Caco-2 (cell line): Measurements from ENCODE around the gene ATPAF2. TPM values are rescaled to one million over a fixed set of nuclear protein-coding genes. Genes with fewer than 3 reads are reported as not detected.

ENCODE experiments used
- BruUV-seq: library from RNA; stranded (reverse); fragments of 400-500 nt; replicated peaks from 2 replicates; lab custom pipeline; 2021; lab: Mats Ljungman, UMichigan
- CTCF ChIA-PET: fragments of 300-600 bp; sonication (Branson Sonifier 250); formaldehyde crosslinking; loops from one replicate; lab custom pipeline; 2022; ENCODE audit warnings: antibody characterized with exemption; lab: Charles Lee
- POLR2A ChIA-PET: fragments of 300-600 bp; sonication (Branson Sonifier 250); formaldehyde crosslinking; loops from one replicate; lab custom pipeline; 2022; ENCODE audit warnings: antibody characterized with exemption; lab: Charles Lee
- DNase-seq, 2 experiments: peaks; one replicate each; pipeline versions ENCODE4 v3.0.0 to v3.0.0-alpha.2; 2020 to 2022
- H3K27me3 ChIP-seq: replicated peaks from 2 replicates; pipeline ENCODE4 v1.6.0; 2011; ENCODE audit warnings: low read length; ENCODE audit not compliant: control insufficient read depth, insufficient read depth
- H3K36me3 ChIP-seq: 2 replicates; pipeline ENCODE4 v1.5.1; 2011; ENCODE audit warnings: low read length; ENCODE audit not compliant: control insufficient read depth, insufficient read depth
- H3K4me1 ChIP-seq: fragments of 250-450 bp; sonication (Bioruptor Pico); 2 replicates; pipeline ENCODE4 v1.5.1; 2020; ENCODE audit warnings: mild to moderate bottlenecking
- H3K4me3 ChIP-seq: 2 replicates; pipeline ENCODE4 v1.5.1; 2011; ENCODE audit warnings: low read depth, mild to moderate bottlenecking, control low read depth, low read length
- H3K9me3 ChIP-seq: fragments of 250-450 bp; sonication (Bioruptor Pico); 2 replicates; pipeline ENCODE4 v1.5.1; 2020; ENCODE audit warnings: mild to moderate bottlenecking, moderate library complexity
- H3K27ac Mint-ChIP-seq: one replicate; pipeline ENCODE4 v1.8.0; 2022; ENCODE audit warnings: mixed read lengths; ENCODE audit not compliant: unreplicated experiment
- H3K27me3 Mint-ChIP-seq: one replicate; pipeline ENCODE4 v1.8.0; 2022; ENCODE audit warnings: mixed read lengths; ENCODE audit not compliant: insufficient read depth, unreplicated experiment
- H3K36me3 Mint-ChIP-seq: one replicate; pipeline ENCODE4 v1.8.0; 2022; ENCODE audit warnings: mild to moderate bottlenecking, mixed read lengths; ENCODE audit not compliant: insufficient read depth, unreplicated experiment
- H3K4me1 Mint-ChIP-seq: one replicate; pipeline ENCODE4 v1.8.0; 2022; ENCODE audit warnings: low read depth, mixed read lengths; ENCODE audit not compliant: unreplicated experiment
- H3K4me3 Mint-ChIP-seq: one replicate; pipeline ENCODE4 v1.8.0; 2022; ENCODE audit warnings: mild to moderate bottlenecking, moderate library complexity, mixed read lengths; ENCODE audit not compliant: unreplicated experiment
- H3K9me3 Mint-ChIP-seq: one replicate; pipeline ENCODE4 v1.8.0; 2022; ENCODE audit warnings: mixed read lengths; ENCODE audit not compliant: unreplicated experiment
- CTCF ChIP-seq, 2 experiments: fragments of 200-600 bp in 1 of 2; IDR thresholded peaks; 1 replicate in 1 of 2; 2 replicates in 1 of 2; pipeline versions ENCODE4 v1.5.1 to v1.8.0; 2011 to 2022; ENCODE audit warnings: antibody characterized with exemption in 1 of 2, control low read depth in 1 of 2, inconsistent platforms in 1 of 2, low read depth in 1 of 2, low read length in 1 of 2, mild to moderate bottlenecking in 1 of 2, moderate library complexity in 1 of 2; ENCODE audit not compliant: insufficient read depth in 1 of 2, severe bottlenecking in 1 of 2, unreplicated experiment in 1 of 2
- intact Hi-C: fragments of 100-400 bp; cut with micrococcal nuclease; formaldehyde crosslinking; loops from one replicate; pipeline ENCODE4 v1.10.0; 2022; ENCODE audit not compliant: unreplicated experiment
- total RNA-seq: library from RNA; stranded (reverse); gene quantifications from 2 replicates; pipeline ENCODE4 v1.2.3, GENCODE V29; 2022

ATPAF2 gene
- total RNA-seq, 1 experiment from 2014 or later, result 37.9 TPM

GRCh38 chr17:17982801-17983200, 56.2 kb downstream of the ATPAF2 start:
- ChIA-PET POLR2A (no interaction called here), CTCF (interaction anchor here (0.7 to 1.1 kb wide), 3 partner anchors 10 to 91 kb away, joined by 3 to 4 read pairs (median 4); partner anchors contain the start of genes DRC3 and TOM1L2)
- DNase-seq, result no peak
- H3K9me3 ChIP-seq, result no peaks in the 10 kb centered on the region
- Mint-ChIP-seq H3K36me3 (no peaks in the 10 kb centered on the region), H3K4me3 (no peak overlapping the region), H3K27ac (no peak overlapping the region), H3K4me1 (no peaks in the 10 kb centered on the region), H3K9me3 (no peaks in the 10 kb centered on the region), H3K27me3 (no peaks in the 10 kb centered on the region)
- TF ChIP-seq CTCF (IDR thresholded peaks at IDR 0.05; ENCODE audit: insufficient read depth in 1 of 2, low read depth in 1 of 2, low read length in 1 of 2, severe bottlenecking in 1 of 2, unreplicated experiment in 1 of 2), result no peak
- no peaks in the 10 kb centered on the region for H3K27me3 ChIP-seq
- intact Hi-C loops, result no loop called here
- H3K36me3 ChIP-seq, result no peaks in the 10 kb centered on the region
- BruUV-seq, result no TSS peak
- no peak overlapping the region for H3K4me3 ChIP-seq
- peaks cover 7% of the 10 kb centered on the region; the same call in 1 of the 2 replicates for H3K4me1 ChIP-seq

- POLR2A ChIA-PET, result no interaction called here
Observed at GRCh38 chr17:17981330-17981729, 57.6 kb downstream of the ATPAF2 start.

GRCh38 chr17:17979778-17980177, 59.2 kb downstream of the ATPAF2 start:
- H3K4me3 ChIP-seq, result no peak overlapping the region
- no peak for DNase-seq
- H3K9me3 ChIP-seq, result no peaks in the 10 kb centered on the region
- Mint-ChIP-seq H3K9me3 (no peaks in the 10 kb centered on the region), H3K4me3 (no peak overlapping the region), H3K4me1 (no peaks in the 10 kb centered on the region), H3K27ac (no peak overlapping the region), H3K36me3 (no peaks in the 10 kb centered on the region), H3K27me3 (no peaks in the 10 kb centered on the region)
- no peak for TF ChIP-seq CTCF (IDR thresholded peaks at IDR 0.05; ENCODE audit: insufficient read depth in 1 of 2, low read depth in 1 of 2, low read length in 1 of 2, severe bottlenecking in 1 of 2, unreplicated experiment in 1 of 2)
- peaks cover 7% of the 10 kb centered on the region; the same call in 1 of the 2 replicates for H3K4me1 ChIP-seq
- CTCF ChIA-PET, result no interaction called here
- intact Hi-C loops, result no loop called here
- H3K36me3 ChIP-seq, result no peaks in the 10 kb centered on the region
- no peaks in the 10 kb centered on the region for H3K27me3 ChIP-seq
- BruUV-seq, result no TSS peak
- POLR2A ChIA-PET, result no interaction called here

More at GRCh38 chr17:17981330-17981729, 57.6 kb downstream of the ATPAF2 start:
- Mint-ChIP-seq H3K4me3 (no peak overlapping the region), H3K27me3 (no peaks in the 10 kb centered on the region), H3K27ac (no peak overlapping the region), H3K4me1 (no peaks in the 10 kb centered on the region), H3K36me3 (no peaks in the 10 kb centered on the region), H3K9me3 (no peaks in the 10 kb centered on the region)
- BruUV-seq, result no TSS peak
- intact Hi-C loops, result no loop called here
- H3K9me3 ChIP-seq, result no peaks in the 10 kb centered on the region
- H3K4me3 ChIP-seq, result no peak overlapping the region
- TF ChIP-seq CTCF (IDR thresholded peaks at IDR 0.05; ENCODE audit: insufficient read depth in 1 of 2, low read depth in 1 of 2, low read length in 1 of 2, severe bottlenecking in 1 of 2, unreplicated experiment in 1 of 2), result no peak
- H3K4me1 ChIP-seq, result peaks cover 7% of the 10 kb centered on the region; the same call in 1 of the 2 replicates
- DNase-seq, result no peak
- CTCF ChIA-PET, result no interaction called here
- no peaks in the 10 kb centered on the region for H3K36me3 ChIP-seq
- H3K27me3 ChIP-seq, result no peaks in the 10 kb centered on the region
